HepG2 (cell line): ENCODE results near the gene PLSCR4.

Experiments
- ASH2L ChIP-seq: fragments of 300-600, 200-600 bp; sonication (generic); IDR thresholded peaks from 2 replicates; pipeline ENCODE4 v1.7.0; 2017; ENCODE audit warnings: low read depth, mild to moderate bottlenecking, moderate library complexity, mixed read lengths, low read length; ENCODE audit not compliant: insufficient read length
- CEBPB ChIP-seq: IDR thresholded peaks from 2 replicates; pipeline ENCODE4 v1.6.1; 2011; ENCODE audit warnings: low read depth, low read length, improper control_type of control experiment, borderline replicate concordance
- CHCHD3 ChIP-seq: sonication (generic); formaldehyde crosslinking; IDR thresholded peaks from 2 replicates; pipeline ENCODE4 v1.8.0; 2022; ENCODE audit warnings: mild to moderate bottlenecking, missing genetic modification reagents, moderate library complexity
- CTCF ChIP-seq: sonication (generic); formaldehyde crosslinking; IDR thresholded peaks from 2 replicates; pipeline ENCODE4 v1.5.0; 2020; ENCODE audit warnings: mild to moderate bottlenecking, missing genetic modification reagents, moderate library complexity
- HDAC2 ChIP-seq: sonication (generic); formaldehyde crosslinking; IDR thresholded peaks from 2 replicates; pipeline ENCODE4 v1.4.0; 2020; ENCODE audit warnings: missing genetic modification reagents
- MAZ ChIP-seq, 2 experiments: sonication (generic) in 1 of 2; formaldehyde crosslinking in 1 of 2; IDR thresholded peaks; 2 replicates each; pipeline versions ENCODE4 v1.5.0 to v1.6.1; 2012 to 2020; ENCODE audit warnings: low read depth in 2 of 2, mild to moderate bottlenecking in 2 of 2, borderline replicate concordance in 1 of 2, improper control_type of control experiment in 1 of 2, low read length in 1 of 2, missing genetic modification reagents in 1 of 2, moderate library complexity in 1 of 2
- MTA1 ChIP-seq: sonication (generic); formaldehyde crosslinking; IDR thresholded peaks from 2 replicates; pipeline ENCODE4 v1.4.0; 2020; ENCODE audit warnings: missing genetic modification reagents, mild to moderate bottlenecking, borderline replicate concordance
- MYC ChIP-seq: sonication (generic); formaldehyde crosslinking; IDR thresholded peaks from 2 replicates; pipeline ENCODE4 v1.9.0; 2021; ENCODE audit warnings: missing genetic modification reagents, borderline replicate concordance
- NFE2L1 ChIP-seq: sonication (generic); formaldehyde crosslinking; IDR thresholded peaks from 2 replicates; pipeline ENCODE4 v1.4.0; 2020; ENCODE audit warnings: missing genetic modification reagents, mild to moderate bottlenecking, borderline replicate concordance
- POLR2AphosphoS2 ChIP-seq: IDR thresholded peaks from 2 replicates; pipeline ENCODE4 v1.6.1; 2011; ENCODE audit warnings: low read depth, low read length, improper control_type of control experiment
- SMARCE1 ChIP-seq: fragments of 450-650 bp; IDR thresholded peaks from 2 replicates; pipeline ENCODE4 v1.6.1; 2017; ENCODE audit warnings: borderline replicate concordance
- ZFP36L2 ChIP-seq: sonication (generic); formaldehyde crosslinking; IDR thresholded peaks from 2 replicates; pipeline ENCODE4 v1.4.0; 2020; ENCODE audit warnings: missing genetic modification reagents
- ZFP91 ChIP-seq: sonication (generic); formaldehyde crosslinking; IDR thresholded peaks from 2 replicates; pipeline ENCODE4 v1.9.0; 2022; ENCODE audit warnings: missing genetic modification reagents, mild to moderate bottlenecking, borderline replicate concordance
- ZNF232 ChIP-seq: sonication (generic); formaldehyde crosslinking; IDR thresholded peaks from 2 replicates; pipeline ENCODE4 v1.4.0; 2020; ENCODE audit warnings: missing genetic modification reagents, borderline replicate concordance

GRCh38 chr3:146275476-146275875 lies 24.6 kb upstream of the PLSCR4 start:
- TF ChIP-seq POLR2AphosphoS2 (no peak), ZNF232 (CRISPR knock-in tag) (no peak), CTCF (CRISPR knock-in tag) (no peak), CHCHD3 (CRISPR knock-in tag) (no peak), SMARCE1 (no peak), CEBPB (no peak), HDAC2 (CRISPR knock-in tag) (no peak), ASH2L (no peak), ZFP91 (no peak), ZFP36L2 (no peak), NFE2L1 (no peak), MYC (no peak), MTA1 (no peak), MAZ (IDR thresholded peaks at IDR 0.05; ENCODE audit: borderline replicate concordance, low read depth, low read length) (no peak), MAZ (CRISPR knock-in tag; IDR thresholded peaks at IDR 0.05; ENCODE audit: low read depth) (no peak)
